Tibial artery (tissue), 4 donors: ENCODE data around the gene NBEA.

ENCODE experiments used
- DNase-seq, 2 donors: peaks; one replicate each; pipeline ENCODE4 v3.0.0-alpha.2; 2019
- H3K27ac ChIP-seq, 2 donors: fragments of 200-600 bp; sonication (generic) in 1 of 2; 1 replicate in 1 of 2; 2 replicates in 1 of 2; pipeline ENCODE4 v1.5.1; 2018 to 2019; ENCODE audit warnings: mild to moderate bottlenecking in 1 of 2
- H3K27me3 ChIP-seq, 2 donors: fragments of 200-600 bp; sonication (generic) in 1 of 2; one replicate each; pipeline versions ENCODE4 v1.5.1 to v1.6.0; 2016 to 2019
- H3K36me3 ChIP-seq, 3 donors: fragments of 200-600 bp; sonication (generic) in 2 of 3; one replicate each; pipeline ENCODE4 v1.5.1; 2016 to 2019; ENCODE audit warnings: mild to moderate bottlenecking in 2 of 3
- H3K4me1 ChIP-seq, 4 donors: fragments of 200-600 bp; sonication (generic) in 2 of 4; 1 replicate in 3 of 4; 2 replicates in 1 of 4; pipeline ENCODE4 v1.5.1; 2016 to 2019
- H3K4me3 ChIP-seq, 2 donors: fragments of 200-600 bp; sonication (generic) in 1 of 2; 1 replicate in 1 of 2; 2 replicates in 1 of 2; pipeline ENCODE4 v1.5.1; 2018 to 2019; ENCODE audit warnings: mild to moderate bottlenecking in 2 of 2
- H3K9me3 ChIP-seq, 3 donors: fragments of 200-600 bp; sonication (generic) in 1 of 3; one replicate each; pipeline ENCODE4 v1.5.1; 2016 to 2019
- intact Hi-C: fragments of 100-400 bp; cut with DNase I; formaldehyde crosslinking; loops from one replicate; pipeline ENCODE4 v1.15.0; 2023; ENCODE audit warnings: low total_unique reads
- TF ChIP-seq, protein P1 (sequence below), 2 experiments: fragments of 200-600 bp in 1 of 2; fragments of 450-650 bp in 1 of 2; IDR thresholded peaks; one replicate each; pipeline ENCODE4 v1.5.1; 2017 to 2019; ENCODE audit warnings: antibody characterized with exemption in 2 of 2, mild to moderate bottlenecking in 1 of 2, moderate library complexity in 1 of 2

NBEA gene, protein sequence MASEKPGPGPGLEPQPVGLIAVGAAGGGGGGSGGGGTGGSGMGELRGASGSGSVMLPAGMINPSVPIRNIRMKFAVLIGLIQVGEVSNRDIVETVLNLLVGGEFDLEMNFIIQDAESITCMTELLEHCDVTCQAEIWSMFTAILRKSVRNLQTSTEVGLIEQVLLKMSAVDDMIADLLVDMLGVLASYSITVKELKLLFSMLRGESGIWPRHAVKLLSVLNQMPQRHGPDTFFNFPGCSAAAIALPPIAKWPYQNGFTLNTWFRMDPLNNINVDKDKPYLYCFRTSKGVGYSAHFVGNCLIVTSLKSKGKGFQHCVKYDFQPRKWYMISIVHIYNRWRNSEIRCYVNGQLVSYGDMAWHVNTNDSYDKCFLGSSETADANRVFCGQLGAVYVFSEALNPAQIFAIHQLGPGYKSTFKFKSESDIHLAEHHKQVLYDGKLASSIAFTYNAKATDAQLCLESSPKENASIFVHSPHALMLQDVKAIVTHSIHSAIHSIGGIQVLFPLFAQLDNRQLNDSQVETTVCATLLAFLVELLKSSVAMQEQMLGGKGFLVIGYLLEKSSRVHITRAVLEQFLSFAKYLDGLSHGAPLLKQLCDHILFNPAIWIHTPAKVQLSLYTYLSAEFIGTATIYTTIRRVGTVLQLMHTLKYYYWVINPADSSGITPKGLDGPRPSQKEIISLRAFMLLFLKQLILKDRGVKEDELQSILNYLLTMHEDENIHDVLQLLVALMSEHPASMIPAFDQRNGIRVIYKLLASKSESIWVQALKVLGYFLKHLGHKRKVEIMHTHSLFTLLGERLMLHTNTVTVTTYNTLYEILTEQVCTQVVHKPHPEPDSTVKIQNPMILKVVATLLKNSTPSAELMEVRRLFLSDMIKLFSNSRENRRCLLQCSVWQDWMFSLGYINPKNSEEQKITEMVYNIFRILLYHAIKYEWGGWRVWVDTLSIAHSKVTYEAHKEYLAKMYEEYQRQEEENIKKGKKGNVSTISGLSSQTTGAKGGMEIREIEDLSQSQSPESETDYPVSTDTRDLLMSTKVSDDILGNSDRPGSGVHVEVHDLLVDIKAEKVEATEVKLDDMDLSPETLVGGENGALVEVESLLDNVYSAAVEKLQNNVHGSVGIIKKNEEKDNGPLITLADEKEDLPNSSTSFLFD (N-terminal part only)

GRCh38 chr13:34941835-34942731 is at the start of gene NBEA:
TSS of gene NBEA (plus strand) at chr13:34942270. CDS start at chr13:34942821, 551 bp downstream.
- Histone ChIP-seq H3K36me3 (no peaks in the 10 kb centered on the region), H3K4me1 (peaks cover 0 to 22% (median 10%) of the 10 kb centered on the region in 4 donors), H3K4me3 (peak within 1 kb of the TSS; percentile 67 to 86), H3K9me3 (no peaks in the 10 kb centered on the region), H3K27ac (peak within 1 kb of the TSS; percentile 62 to 78), H3K27me3 (no peaks in the 10 kb centered on the region)
- intact Hi-C loops, result no loop called here
- peak; percentile 48 to 78 for DNase-seq
- TF ChIP-seq, protein P1, sequence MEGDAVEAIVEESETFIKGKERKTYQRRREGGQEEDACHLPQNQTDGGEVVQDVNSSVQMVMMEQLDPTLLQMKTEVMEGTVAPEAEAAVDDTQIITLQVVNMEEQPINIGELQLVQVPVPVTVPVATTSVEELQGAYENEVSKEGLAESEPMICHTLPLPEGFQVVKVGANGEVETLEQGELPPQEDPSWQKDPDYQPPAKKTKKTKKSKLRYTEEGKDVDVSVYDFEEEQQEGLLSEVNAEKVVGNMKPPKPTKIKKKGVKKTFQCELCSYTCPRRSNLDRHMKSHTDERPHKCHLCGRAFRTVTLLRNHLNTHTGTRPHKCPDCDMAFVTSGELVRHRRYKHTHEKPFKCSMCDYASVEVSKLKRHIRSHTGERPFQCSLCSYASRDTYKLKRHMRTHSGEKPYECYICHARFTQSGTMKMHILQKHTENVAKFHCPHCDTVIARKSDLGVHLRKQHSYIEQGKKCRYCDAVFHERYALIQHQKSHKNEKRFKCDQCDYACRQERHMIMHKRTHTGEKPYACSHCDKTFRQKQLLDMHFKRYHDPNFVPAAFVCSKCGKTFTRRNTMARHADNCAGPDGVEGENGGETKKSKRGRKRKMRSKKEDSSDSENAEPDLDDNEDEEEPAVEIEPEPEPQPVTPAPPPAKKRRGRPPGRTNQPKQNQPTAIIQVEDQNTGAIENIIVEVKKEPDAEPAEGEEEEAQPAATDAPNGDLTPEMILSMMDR (IDR thresholded peaks at IDR 0.05), result peak; percentile 24 to 44

- no peaks in the 10 kb centered on the region for H3K27me3 ChIP-seq
- H3K36me3 ChIP-seq, result no peaks in the 10 kb centered on the region
- H3K9me3 ChIP-seq, result no peaks in the 10 kb centered on the region
- no peak overlapping the region for H3K27ac ChIP-seq
- no peak for DNase-seq
- no peak overlapping the region for H3K4me3 ChIP-seq
- H3K4me1 ChIP-seq, result no peaks in the 10 kb centered on the region
- TF ChIP-seq, protein P1 (IDR thresholded peaks at IDR 0.05), result no peak
- intact Hi-C loops, result no loop called here
Observed at GRCh38 chr13:34894756-34895155, 47.3 kb upstream of the NBEA start.

- Histone ChIP-seq H3K4me1 (no peaks in the 10 kb centered on the region), H3K36me3 (no peaks in the 10 kb centered on the region), H3K27ac (no peak overlapping the region), H3K4me3 (no peak overlapping the region), H3K9me3 (no peaks in the 10 kb centered on the region), H3K27me3 (no peaks in the 10 kb centered on the region)
- no peak for DNase-seq
- intact Hi-C loops, result no loop called here
- TF ChIP-seq, protein P1 (IDR thresholded peaks at IDR 0.05), result no peak
Observed at GRCh38 chr13:34897220-34897619, 44.9 kb upstream of the NBEA start.

GRCh38 chr13:34899888-34900287 is 42.2 kb upstream of the NBEA start:
- no peaks in the 10 kb centered on the region for H3K27me3 ChIP-seq
- H3K9me3 ChIP-seq, result no peaks in the 10 kb centered on the region
- no peaks in the 10 kb centered on the region for H3K36me3 ChIP-seq
- no peak overlapping the region for H3K27ac ChIP-seq
- intact Hi-C loops, result no loop called here
- TF ChIP-seq, protein P1 (IDR thresholded peaks at IDR 0.05), result no peak
- DNase-seq, result no peak
- H3K4me1 ChIP-seq, result no peaks in the 10 kb centered on the region
- H3K4me3 ChIP-seq, result no peak overlapping the region
